WTC11 (cell line): ENCODE measurements around the gene GATB.

Experiments used
- ARID4B ChIP-seq: sonication (generic); formaldehyde crosslinking; IDR thresholded peaks from 2 replicates; pipeline ENCODE4 v1.8.0; 2023; ENCODE audit warnings: missing genetic modification reagents, mild to moderate bottlenecking, borderline replicate concordance
- CTCF ChIP-seq: fragments of 200-600 bp; IDR thresholded peaks from 2 replicates; pipeline ENCODE4 v1.8.0; 2022; ENCODE audit warnings: antibody characterized with exemption
- FOXK1 ChIP-seq: sonication (generic); formaldehyde crosslinking; IDR thresholded peaks from 2 replicates; pipeline ENCODE4 v1.8.0; 2022; ENCODE audit warnings: mild to moderate bottlenecking, moderate library complexity, missing genetic modification reagents
- GABPB1 ChIP-seq: sonication (generic); formaldehyde crosslinking; IDR thresholded peaks from 2 replicates; pipeline ENCODE4 v1.8.1; 2023; ENCODE audit warnings: mild to moderate bottlenecking, missing genetic modification reagents
- JUN ChIP-seq: sonication (generic); formaldehyde crosslinking; IDR thresholded peaks from 2 replicates; pipeline ENCODE4 v1.8.0; 2023; ENCODE audit warnings: mild to moderate bottlenecking, missing genetic modification reagents
- NR1H2 ChIP-seq: sonication (generic); formaldehyde crosslinking; IDR thresholded peaks from 2 replicates; pipeline ENCODE4 v1.9.0; 2021; ENCODE audit warnings: mild to moderate bottlenecking, moderate library complexity, missing genetic modification reagents
- SP1 ChIP-seq: sonication (generic); formaldehyde crosslinking; conservative IDR thresholded peaks from 2 replicates; pipeline ENCODE4 v1.8.1; 2022; ENCODE audit warnings: missing genetic modification reagents
- TEAD1 ChIP-seq: sonication (generic); formaldehyde crosslinking; IDR thresholded peaks from 2 replicates; pipeline ENCODE4 v1.8.0; 2022; ENCODE audit warnings: mild to moderate bottlenecking, missing genetic modification reagents
- ZNF121 ChIP-seq: sonication (generic); formaldehyde crosslinking; IDR thresholded peaks from 2 replicates; pipeline ENCODE4 v1.8.0; 2023; ENCODE audit warnings: missing genetic modification reagents
- TF ChIP-seq, protein P1 (sequence below): sonication (generic); formaldehyde crosslinking; conservative IDR thresholded peaks from 2 replicates; pipeline ENCODE4 v1.8.1; 2022; ENCODE audit warnings: mild to moderate bottlenecking, missing genetic modification reagents
- TF ChIP-seq, protein P2 (sequence below): sonication (generic); formaldehyde crosslinking; conservative IDR thresholded peaks from 2 replicates; pipeline ENCODE4 v1.8.1; 2023; ENCODE audit warnings: mild to moderate bottlenecking, low read depth, missing genetic modification reagents, moderate library complexity
- TF ChIP-seq, protein P3 (sequence below): sonication (generic); formaldehyde crosslinking; IDR thresholded peaks from 2 replicates; pipeline ENCODE4 v1.8.1; 2022; ENCODE audit warnings: missing genetic modification reagents, borderline replicate concordance

DNA sequence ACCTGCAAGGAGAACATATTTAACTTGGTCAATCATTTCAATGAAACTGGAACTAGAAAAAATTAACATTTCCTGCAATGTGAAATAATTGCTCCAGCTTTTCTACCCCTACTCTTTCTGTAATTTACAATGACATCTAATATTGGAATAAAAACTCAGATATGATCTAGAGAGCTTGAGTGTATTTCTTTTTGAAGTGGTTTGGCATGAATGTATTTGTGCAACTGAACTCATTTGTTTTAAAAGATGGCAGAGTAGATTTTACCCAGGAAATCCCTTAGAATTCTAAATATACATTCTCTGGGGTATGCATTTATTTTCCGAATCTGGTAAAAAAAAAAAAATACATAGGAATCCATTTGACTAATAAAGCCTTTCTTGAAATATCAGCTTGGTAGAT lies 21.5 kb upstream of the GATB start:
- TF ChIP-seq, protein P1, sequence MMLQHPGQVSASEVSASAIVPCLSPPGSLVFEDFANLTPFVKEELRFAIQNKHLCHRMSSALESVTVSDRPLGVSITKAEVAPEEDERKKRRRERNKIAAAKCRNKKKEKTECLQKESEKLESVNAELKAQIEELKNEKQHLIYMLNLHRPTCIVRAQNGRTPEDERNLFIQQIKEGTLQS (CRISPR knock-in tag), result no peak
- no peak for TF ChIP-seq TEAD1 (CRISPR knock-in tag)
- TF ChIP-seq FOXK1, result no peak
- TF ChIP-seq SP1, result no peak
- TF ChIP-seq, protein P2, sequence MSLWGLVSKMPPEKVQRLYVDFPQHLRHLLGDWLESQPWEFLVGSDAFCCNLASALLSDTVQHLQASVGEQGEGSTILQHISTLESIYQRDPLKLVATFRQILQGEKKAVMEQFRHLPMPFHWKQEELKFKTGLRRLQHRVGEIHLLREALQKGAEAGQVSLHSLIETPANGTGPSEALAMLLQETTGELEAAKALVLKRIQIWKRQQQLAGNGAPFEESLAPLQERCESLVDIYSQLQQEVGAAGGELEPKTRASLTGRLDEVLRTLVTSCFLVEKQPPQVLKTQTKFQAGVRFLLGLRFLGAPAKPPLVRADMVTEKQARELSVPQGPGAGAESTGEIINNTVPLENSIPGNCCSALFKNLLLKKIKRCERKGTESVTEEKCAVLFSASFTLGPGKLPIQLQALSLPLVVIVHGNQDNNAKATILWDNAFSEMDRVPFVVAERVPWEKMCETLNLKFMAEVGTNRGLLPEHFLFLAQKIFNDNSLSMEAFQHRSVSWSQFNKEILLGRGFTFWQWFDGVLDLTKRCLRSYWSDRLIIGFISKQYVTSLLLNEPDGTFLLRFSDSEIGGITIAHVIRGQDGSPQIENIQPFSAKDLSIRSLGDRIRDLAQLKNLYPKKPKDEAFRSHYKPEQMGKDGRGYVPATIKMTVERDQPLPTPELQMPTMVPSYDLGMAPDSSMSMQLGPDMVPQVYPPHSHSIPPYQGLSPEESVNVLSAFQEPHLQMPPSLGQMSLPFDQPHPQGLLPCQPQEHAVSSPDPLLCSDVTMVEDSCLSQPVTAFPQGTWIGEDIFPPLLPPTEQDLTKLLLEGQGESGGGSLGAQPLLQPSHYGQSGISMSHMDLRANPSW, result no peak
- no peak for TF ChIP-seq CTCF
- TF ChIP-seq ARID4B (CRISPR knock-in tag), result no peak
- TF ChIP-seq ZNF121 (CRISPR knock-in tag), result no peak
- TF ChIP-seq, protein P3, sequence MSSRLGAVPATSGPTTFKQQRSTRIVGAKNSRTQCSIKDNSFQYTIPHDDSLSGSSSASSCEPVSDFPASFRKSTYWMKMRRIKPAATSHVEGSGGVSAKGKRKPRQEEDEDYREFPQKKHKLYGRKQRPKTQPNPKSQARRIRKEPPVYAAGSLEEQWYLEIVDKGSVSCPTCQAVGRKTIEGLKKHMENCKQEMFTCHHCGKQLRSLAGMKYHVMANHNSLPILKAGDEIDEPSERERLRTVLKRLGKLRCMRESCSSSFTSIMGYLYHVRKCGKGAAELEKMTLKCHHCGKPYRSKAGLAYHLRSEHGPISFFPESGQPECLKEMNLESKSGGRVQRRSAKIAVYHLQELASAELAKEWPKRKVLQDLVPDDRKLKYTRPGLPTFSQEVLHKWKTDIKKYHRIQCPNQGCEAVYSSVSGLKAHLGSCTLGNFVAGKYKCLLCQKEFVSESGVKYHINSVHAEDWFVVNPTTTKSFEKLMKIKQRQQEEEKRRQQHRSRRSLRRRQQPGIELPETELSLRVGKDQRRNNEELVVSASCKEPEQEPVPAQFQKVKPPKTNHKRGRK (CRISPR knock-in tag), result no peak
- TF ChIP-seq JUN (CRISPR knock-in tag), result no peak
- no peak for TF ChIP-seq GABPB1 (CRISPR knock-in tag)
- TF ChIP-seq NR1H2 (CRISPR knock-in tag), result no peak
